Adrenal gland (tissue), 12 donors: ENCODE results near the gene SBNO2. TPM values are rescaled to one million over a fixed set of nuclear protein-coding genes. Genes with fewer than 3 reads are reported as not detected.
A peak's percentile ranks its signal among the peaks of the same experiment; 100 is the strongest.

ENCODE experiments used
- DNase-seq, 7 donors: peaks; one replicate each; pipeline ENCODE4 v3.0.0-alpha.2; 2019 to 2020
- H3K27ac ChIP-seq, 5 donors: fragments of 200-600 bp; sonication (generic) in 4 of 5; 1 replicate in 3 of 5; 2 replicates in 2 of 5; pipeline versions ENCODE4 v1.5.1 to v1.8.0; 2016 to 2020; ENCODE audit warnings: mild to moderate bottlenecking in 1 of 5
- H3K27me3 ChIP-seq: fragments of 200-600 bp; 2 replicates; pipeline ENCODE4 v1.8.0; 2021
- H3K36me3 ChIP-seq, 2 donors: fragments of 200-600 bp; replicated peaks in 1 of 2; 1 replicate in 1 of 2; 2 replicates in 1 of 2; pipeline versions ENCODE4 v1.5.1 to v1.8.0; 2018 to 2022
- H3K4me1 ChIP-seq, 2 donors: fragments of 200-600 bp; replicated peaks in 1 of 2; 1 replicate in 1 of 2; 2 replicates in 1 of 2; pipeline versions ENCODE4 v1.5.1 to v1.8.0; 2018 to 2021
- H3K4me3 ChIP-seq, 4 donors: fragments of 200-600 bp; sonication (generic) in 3 of 4; one replicate each; pipeline ENCODE4 v1.5.1; 2016 to 2018
- H3K9me3 ChIP-seq, 3 donors: fragments of 200-600 bp; sonication (generic) in 1 of 3; replicated peaks in 1 of 3; 1 replicate in 2 of 3; 2 replicates in 1 of 3; pipeline versions ENCODE4 v1.5.1 to v1.8.0; 2016 to 2021
- POLR2A ChIP-seq, 2 donors: fragments of 450-650 bp; IDR thresholded peaks; one replicate each; pipeline ENCODE4 v1.6.1; 2017; ENCODE audit warnings: antibody characterized with exemption in 2 of 2, mild to moderate bottlenecking in 2 of 2, moderate library complexity in 1 of 2
- WGBS, 4 donors: extraction: QIAGEN DNeasy Blood & Tissue Kit in 2 of 4; methylation state at CpG; one replicate each; pipeline versions ENCODE4 v1.1.5 to v1.1.7; 2013 to 2017; 5-methylcytosine and 5-hydroxymethylcytosine counted together
- intact Hi-C, 2 donors: fragments of 100-400 bp; cut with DNase I; formaldehyde crosslinking; loops; one replicate each; pipeline versions ENCODE4 v1.14.1 to v1.15.0; 2022 to 2023
- polyA plus RNA-seq, 3 donors: library from polyadenylated mRNA; stranded (reverse); fragments of 200-250 nt in 2 of 3; fragments of 350-450 nt in 1 of 3; fragmentation: Illumina TruSeq in 1 of 3; extraction: RNeasy Lipid Tissue Mini Kit (QIAGEN cat#74804) in 1 of 3; gene quantifications; one replicate each; pipeline ENCODE4 v1.2.3, GENCODE V29; 2013 to 2014
- total RNA-seq, 9 donors: library from RNA; depleted of rRNA in 4 of 9; stranded (reverse); fragments of >200 nt in 4 of 9; fragments of 120-200 nt in 1 of 9; fragmentation: NEBNext Ultra II Directional in 1 of 9; extraction: Animal tissue kit (Norgen Biotek cat#: 25700) in 1 of 9; gene quantifications; one replicate each; pipeline versions ENCODE4 v1.1.0 to v1.2.4, GENCODE V29; 2013 to 2023
- TF ChIP-seq, protein P1 (sequence below), 6 experiments: fragments of 450-650 bp in 4 of 6; fragments of 200-600 bp in 2 of 6; sonication (generic) in 1 of 6; IDR thresholded peaks; 1 replicate in 5 of 6; 2 replicates in 1 of 6; pipeline versions ENCODE4 v1.5.1 to v1.8.0; 2016 to 2021; ENCODE audit warnings: antibody characterized with exemption in 6 of 6, mild to moderate bottlenecking in 2 of 6, moderate library complexity in 1 of 6
- donor health status: healthy with polysubstance abuse.
- donor health status: Bipolar disorder and iron deficiency.
- donor health status: DM: yes; HTN: yes; CAD: no.
- donor health status: DM: no; HTN: no; CAD: no.
- donor health status: DM: no; HTN: no; CAD: no.
- donor health status: DM: yes; HTN: yes; CAD: no.

The SBNO2 gene
- total and polyA plus RNA-seq, 12 donors, result 13.6 to 176 (median 74.7) TPM

DNA sequence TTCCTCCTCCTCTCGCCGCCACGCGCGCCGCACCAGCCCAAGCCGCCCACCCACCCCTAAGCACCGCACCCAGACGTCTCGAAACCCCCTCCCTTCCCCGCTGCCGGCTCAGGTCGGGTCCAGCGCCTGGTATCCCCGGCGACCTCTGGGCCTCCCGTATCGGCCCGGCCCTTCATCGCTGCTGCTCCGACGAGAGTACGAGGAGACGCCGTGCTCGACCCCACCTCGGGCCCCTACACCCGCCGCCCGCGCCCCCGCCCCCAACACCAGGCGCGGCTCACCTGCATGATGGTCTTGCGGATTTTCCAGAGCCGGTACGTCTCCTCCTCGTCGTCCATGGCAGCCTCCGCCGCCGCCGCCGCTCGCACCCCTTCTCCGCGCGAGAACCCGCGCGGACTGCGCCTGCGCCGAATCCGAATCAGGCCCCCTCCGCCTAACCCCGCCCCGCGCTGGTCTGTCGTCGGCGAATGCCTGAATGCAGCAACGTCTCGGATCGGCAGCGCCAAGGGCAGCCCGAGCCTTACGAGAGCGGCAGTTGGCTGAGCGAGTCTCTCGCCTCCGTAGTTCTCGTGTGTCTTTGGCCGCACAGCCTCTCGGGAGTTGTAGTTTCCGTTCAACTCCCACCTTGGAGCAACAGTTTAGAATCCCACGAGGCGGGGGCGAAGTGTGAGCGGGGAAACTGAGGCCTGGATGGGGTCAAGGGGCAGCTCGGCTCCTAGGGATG, 78.9 kb downstream of the SBNO2 start, which contains the start of gene POLR2E:
TSS of gene POLR2E (minus strand) at position 398 of the 724 bp plus-strand sequence. CDS start at position 338, 60 bp downstream.
- H3K27ac ChIP-seq, result peak within 1 kb of the TSS in 4 of 5 donors; percentile 19 to 67 (median 57)
- peak; percentile 98 to 100 (median 99) for DNase-seq
- intact Hi-C loops, result no loop called here
- WGBS, 4 donors, result 0% methylated on average over 19 to 81 of the region's 81 CpGs; no CpG with 5 or more reads in 1 of the 4 donors
- peak within 1 kb of the TSS; percentile 5 to 81 (median 56) for H3K4me3 ChIP-seq
- no peaks in the 10 kb centered on the region for H3K27me3 ChIP-seq
- H3K36me3 ChIP-seq, result peaks cover 0 to 29% of the 10 kb centered on the region in 2 donors
- H3K9me3 ChIP-seq, result no peaks in the 10 kb centered on the region
- H3K4me1 ChIP-seq, result peaks cover 17 to 21% of the 10 kb centered on the region in 2 donors
- TF ChIP-seq, protein P1, sequence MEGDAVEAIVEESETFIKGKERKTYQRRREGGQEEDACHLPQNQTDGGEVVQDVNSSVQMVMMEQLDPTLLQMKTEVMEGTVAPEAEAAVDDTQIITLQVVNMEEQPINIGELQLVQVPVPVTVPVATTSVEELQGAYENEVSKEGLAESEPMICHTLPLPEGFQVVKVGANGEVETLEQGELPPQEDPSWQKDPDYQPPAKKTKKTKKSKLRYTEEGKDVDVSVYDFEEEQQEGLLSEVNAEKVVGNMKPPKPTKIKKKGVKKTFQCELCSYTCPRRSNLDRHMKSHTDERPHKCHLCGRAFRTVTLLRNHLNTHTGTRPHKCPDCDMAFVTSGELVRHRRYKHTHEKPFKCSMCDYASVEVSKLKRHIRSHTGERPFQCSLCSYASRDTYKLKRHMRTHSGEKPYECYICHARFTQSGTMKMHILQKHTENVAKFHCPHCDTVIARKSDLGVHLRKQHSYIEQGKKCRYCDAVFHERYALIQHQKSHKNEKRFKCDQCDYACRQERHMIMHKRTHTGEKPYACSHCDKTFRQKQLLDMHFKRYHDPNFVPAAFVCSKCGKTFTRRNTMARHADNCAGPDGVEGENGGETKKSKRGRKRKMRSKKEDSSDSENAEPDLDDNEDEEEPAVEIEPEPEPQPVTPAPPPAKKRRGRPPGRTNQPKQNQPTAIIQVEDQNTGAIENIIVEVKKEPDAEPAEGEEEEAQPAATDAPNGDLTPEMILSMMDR (IDR thresholded peaks at IDR 0.05), result no peak
- TF ChIP-seq POLR2A (IDR thresholded peaks at IDR 0.05), result peak; percentile 17 to 75

DNA sequence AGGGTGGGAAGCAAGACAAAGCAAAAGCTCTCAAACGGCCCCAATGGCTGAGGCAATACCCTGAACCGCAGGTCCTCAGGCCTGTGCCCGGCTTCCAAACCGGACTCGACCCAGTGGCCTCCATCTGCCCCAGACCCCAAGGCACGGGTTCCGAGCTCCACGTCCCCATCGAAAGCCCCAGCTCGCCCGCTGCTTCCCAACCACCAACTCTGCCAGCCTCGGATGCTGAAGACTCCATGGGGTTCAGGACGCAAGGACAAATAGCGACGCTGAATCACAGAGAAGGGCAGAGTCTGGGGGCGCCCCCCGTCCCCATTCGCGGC, 79.5 kb downstream of the SBNO2 start:
- TF ChIP-seq, protein P1 (IDR thresholded peaks at IDR 0.05), result no peak
- no peak for TF ChIP-seq POLR2A (IDR thresholded peaks at IDR 0.05)
- DNase-seq, result peak in 1 of 7 donors; percentile 31
- Histone ChIP-seq H3K36me3 (peaks cover 0 to 31% of the 10 kb centered on the region in 2 donors), H3K9me3 (no peaks in the 10 kb centered on the region), H3K4me3 (peak overlapping the region; percentile 5 to 81 (median 56)), H3K4me1 (peaks cover 17 to 20% of the 10 kb centered on the region in 2 donors), H3K27me3 (no peaks in the 10 kb centered on the region), H3K27ac (peak overlapping the region in 3 of 5 donors; percentile 19 to 67 (median 63))
- intact Hi-C loops, result no loop called here
- 0 to 18% (median 0%) methylated on average over 2 to 19 of the region's 19 CpGs for WGBS, 4 donors

DNA sequence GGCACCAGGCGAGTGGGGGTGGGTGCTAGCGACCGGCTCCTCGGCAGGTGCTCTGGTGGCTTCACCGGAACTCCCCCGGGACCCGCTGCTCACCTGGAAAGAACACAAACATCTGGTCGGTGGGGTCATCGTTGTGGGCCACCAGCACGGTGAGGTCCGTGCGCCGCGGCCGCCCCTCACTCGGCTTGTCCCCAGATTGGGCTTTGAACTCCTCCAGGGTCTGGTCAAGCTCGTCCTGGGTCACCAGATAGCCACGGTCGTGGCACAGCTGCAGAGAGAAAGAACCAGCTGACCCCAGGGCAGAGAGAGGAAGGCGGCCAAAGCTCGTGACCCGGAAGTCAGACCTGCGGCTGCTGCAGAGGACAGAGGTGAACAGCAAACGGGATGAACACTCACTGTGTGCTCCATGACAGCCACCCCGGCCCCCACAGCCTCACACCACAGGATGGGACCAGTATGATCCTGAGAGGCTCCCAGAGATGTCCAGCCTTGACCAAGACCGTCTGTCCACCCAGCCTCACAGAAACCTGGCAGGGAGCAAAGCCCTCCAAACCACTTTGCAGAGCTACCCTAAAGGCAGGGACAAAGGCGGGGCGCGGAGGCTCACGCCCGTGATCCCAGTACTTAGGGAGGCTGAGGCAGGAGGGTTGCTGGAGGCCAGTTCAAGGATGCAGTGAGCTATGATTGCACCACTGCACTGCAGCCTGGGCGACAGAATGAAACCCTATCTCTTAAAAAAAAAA, 80.1 kb downstream of the SBNO2 start:
- H3K36me3 ChIP-seq, result peaks cover 0 to 38% of the 10 kb centered on the region in 2 donors
- H3K9me3 ChIP-seq, result no peaks in the 10 kb centered on the region
- no peak overlapping the region for H3K27ac ChIP-seq
- no peaks in the 10 kb centered on the region for H3K27me3 ChIP-seq
- no peak for DNase-seq
- H3K4me3 ChIP-seq, result peak overlapping the region in 3 of 4 donors; percentile 5 to 81 (median 61)
- intact Hi-C loops, result no loop called here
- TF ChIP-seq, protein P1 (IDR thresholded peaks at IDR 0.05), result no peak
- TF ChIP-seq POLR2A (IDR thresholded peaks at IDR 0.05), result no peak
- WGBS, 4 donors, result 36 to 64% (median 58%) methylated on average over 13 to 32 of the region's 32 CpGs
- peaks cover 14 to 18% of the 10 kb centered on the region in 2 donors for H3K4me1 ChIP-seq

DNA sequence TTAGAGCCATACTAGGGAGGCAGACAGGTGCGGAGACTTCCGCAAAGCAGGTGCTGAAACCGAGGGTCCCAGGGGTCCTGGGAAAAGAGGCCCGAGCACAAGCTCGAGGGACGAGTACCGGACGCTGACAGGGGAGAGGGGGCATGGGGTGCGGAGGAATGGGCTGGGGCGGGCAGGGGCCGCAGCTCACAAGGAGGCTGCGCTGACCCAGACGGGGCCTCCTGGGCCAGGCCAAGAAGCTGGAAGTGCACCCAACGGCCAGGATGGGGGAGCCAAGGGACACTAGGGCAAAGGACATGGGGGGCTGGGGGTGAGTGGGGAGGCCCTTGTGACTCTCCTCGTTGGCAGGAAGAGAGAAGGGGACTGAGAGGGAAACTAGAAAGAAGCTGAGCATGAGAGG, 80.7 kb downstream of the SBNO2 start:
- peaks cover 13 to 18% of the 10 kb centered on the region in 2 donors for H3K4me1 ChIP-seq
- H3K36me3 ChIP-seq, result peaks cover 0 to 43% of the 10 kb centered on the region in 2 donors
- H3K4me3 ChIP-seq, result no peak overlapping the region
- intact Hi-C loops, result no loop called here
- no peaks in the 10 kb centered on the region for H3K27me3 ChIP-seq
- no peak overlapping the region for H3K27ac ChIP-seq
- H3K9me3 ChIP-seq, result no peaks in the 10 kb centered on the region
- TF ChIP-seq, protein P1 (IDR thresholded peaks at IDR 0.05), result no peak
- TF ChIP-seq POLR2A (IDR thresholded peaks at IDR 0.05), result no peak
- 83 to 87% (median 85%) methylated on average over 14 to 15 of the region's 15 CpGs for WGBS, 4 donors
- DNase-seq, result no peak
